Right ventricle myocardium inferior (tissue), 1 donor: ENCODE measurements around the gene ATP8B1. TPM values are rescaled to one million over a fixed set of nuclear protein-coding genes. Genes with fewer than 3 reads are reported as not detected.
"Not testable (repeated sequence)": the region's sequence is repeated elsewhere in the genome, so short reads cannot be mapped to it uniquely, and the experiment has no call there.

Experiments used
- ATAC-seq: fragments of 200-7000 bp; cut with Tn5 transposase; one replicate; pipeline ENCODE4 v1.9.1; 2020; ENCODE audit warnings: mild to moderate bottlenecking, moderate library complexity
- DNase-seq: peaks from one replicate; pipeline ENCODE4 v3.0.0; 2021; ENCODE audit errors: missing footprints
- intact Hi-C: fragments of 100-400 bp; cut with DNase I; formaldehyde crosslinking; loops from one replicate; pipeline ENCODE4 v1.11.0; 2022
- long read RNA-seq: library from polyadenylated mRNA; unstranded; transcript quantifications from one replicate; pipeline ENCODE4 v2.0.0, GENCODE V29; 2021
- total RNA-seq: library from RNA; stranded (reverse); fragmentation: NEBNext Ultra II Directional; extraction: Animal tissue kit (Norgen Biotek cat#: 25700); gene quantifications from one replicate; pipeline ENCODE4 v1.2.1, GENCODE V29; 2021
- donor health status: DM: no; HTN: yes; CAD: no; lungs with severe emphysema.

Gene ATP8B1
- total RNA-seq, result 5.0 TPM
- long read RNA-seq, partial matches to known transcripts, result 0 of 1 reads
- long read RNA-seq, other reads (novel, unspliced or antisense), result 1 of 1 reads

GRCh38 chr18:57803103-57803969, at the start of gene ATP8B1:
ATP8B1 (minus strand) TSS chr18:57803315; CDS start chr18:57731807, 71,508 bp downstream.
- ATAC-seq (peak; percentile 93), DNase-seq (peak; percentile 88)
- intact Hi-C loops, result loop anchor here (10.0 kb wide), 2 partner anchors 89 to 139 kb away; no protein-coding TSS in a partner anchor

- ATAC-seq, result no peak
- DNase-seq, result no peak
- intact Hi-C loops, result no loop called here
These were observed 46.9 kb upstream of the ATP8B1 start for GRCh38 chr18:57850063-57850462.

GRCh38 chr18:57848374-57848773, 45.3 kb upstream of the ATP8B1 start:
- DNase-seq, ATAC-seq, intact Hi-C loops: not testable (repeated sequence)

GRCh38 chr18:57847431-57847830, 44.3 kb upstream of the ATP8B1 start:
- intact Hi-C loops, DNase-seq, ATAC-seq: not testable (repeated sequence)

GRCh38 chr18:57846258-57846657, 43.1 kb upstream of the ATP8B1 start:
- DNase-seq (no peak), ATAC-seq (peak; percentile 64)
- intact Hi-C loops, result no loop called here

GRCh38 chr18:57845605-57846074, 42.5 kb upstream of the ATP8B1 start:
- DNase-seq (no peak), ATAC-seq (no peak)
- intact Hi-C loops, result no loop called here

- DNase-seq (no peak), ATAC-seq (no peak)
- intact Hi-C loops, result no loop called here
These were observed 41.2 kb upstream of the ATP8B1 start for GRCh38 chr18:57844319-57844718.

- DNase-seq (no peak), ATAC-seq (no peak)
- intact Hi-C loops, result no loop called here
These were observed 40.3 kb upstream of the ATP8B1 start for GRCh38 chr18:57843386-57843785.

GRCh38 chr18:57841568-57841967, 38.5 kb upstream of the ATP8B1 start:
- ATAC-seq, result no peak

GRCh38 chr18:57839942-57840381, 36.8 kb upstream of the ATP8B1 start:
- intact Hi-C loops, result no loop called here
- ATAC-seq, result no peak
- DNase-seq, result no peak

More at GRCh38 chr18:57841568-57841967, 38.5 kb upstream of the ATP8B1 start:
- DNase-seq, result no peak
- intact Hi-C loops, result no loop called here

GRCh38 chr18:57837917-57838548, 34.9 kb upstream of the ATP8B1 start:
- DNase-seq, result no peak
- ATAC-seq, result no peak
- intact Hi-C loops, result no loop called here

GRCh38 chr18:57836557-57836956, 33.4 kb upstream of the ATP8B1 start:
- intact Hi-C loops, result no loop called here
- DNase-seq (no peak), ATAC-seq (no peak)

GRCh38 chr18:57835904-57836303, 32.8 kb upstream of the ATP8B1 start:
- no peak for ATAC-seq
- intact Hi-C loops, result no loop called here

GRCh38 chr18:57834616-57835015, 31.5 kb upstream of the ATP8B1 start:
- DNase-seq (no peak), ATAC-seq (no peak)
- intact Hi-C loops, result no loop called here

More at GRCh38 chr18:57835904-57836303, 32.8 kb upstream of the ATP8B1 start:
- DNase-seq, result no peak

GRCh38 chr18:57833441-57834101, 30.5 kb upstream of the ATP8B1 start:
- DNase-seq, result no peak
- ATAC-seq, result no peak
- intact Hi-C loops, result no loop called here

GRCh38 chr18:57832730-57833129, 29.6 kb upstream of the ATP8B1 start:
- intact Hi-C loops, result no loop called here
- ATAC-seq (no peak), DNase-seq (no peak)

GRCh38 chr18:57831597-57832377, 28.7 kb upstream of the ATP8B1 start:
- no peak for ATAC-seq
- intact Hi-C loops, result no loop called here
- no peak for DNase-seq

- intact Hi-C loops, result no loop called here
These were observed 24.5 kb upstream of the ATP8B1 start for GRCh38 chr18:57827646-57828045.

More at GRCh38 chr18:57827646-57828045, 24.5 kb upstream of the ATP8B1 start:
- ATAC-seq (no peak), DNase-seq (no peak)
